ENCODE data around the gene OR8B3.

DNA sequence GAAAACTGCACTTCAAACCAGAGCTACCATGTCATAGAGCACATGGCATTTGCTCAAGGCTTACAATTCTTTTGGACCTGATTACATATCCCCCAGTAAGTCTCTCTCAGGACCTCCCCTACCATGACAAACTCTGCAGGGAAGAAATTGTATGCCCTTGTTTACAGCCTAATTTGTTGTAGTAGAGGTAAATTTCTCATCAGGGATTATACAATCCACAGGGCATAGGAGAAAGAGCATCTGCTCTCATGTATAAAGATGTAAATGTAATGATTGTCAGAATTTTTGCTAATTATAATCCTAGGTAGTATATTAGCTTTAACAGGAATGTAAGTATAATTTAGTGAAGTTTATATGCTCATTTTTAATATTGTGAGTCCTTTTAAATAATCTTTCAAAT lies at the start of gene OR8B3:
- no peak for TF ChIP-seq CTCF (IDR thresholded peaks at IDR 0.05; ENCODE audit: low read depth, low read length, poor library complexity, severe bottlenecking)
- TF ChIP-seq EZH2phosphoT487 (IDR thresholded peaks at IDR 0.05; ENCODE audit: borderline replicate concordance, low read length), result no peak
